HG03159 (cell line): ENCODE measurements around the gene RNF141.

Experiments
- ATAC-seq: cut with Tn5 transposase; IDR thresholded peaks from one replicate; pipeline ENCODE4 v1.9.1; 2021; ENCODE audit warnings: mild to moderate bottlenecking, moderate library complexity; ENCODE audit not compliant: unreplicated experiment

RNF141 gene

DNA sequence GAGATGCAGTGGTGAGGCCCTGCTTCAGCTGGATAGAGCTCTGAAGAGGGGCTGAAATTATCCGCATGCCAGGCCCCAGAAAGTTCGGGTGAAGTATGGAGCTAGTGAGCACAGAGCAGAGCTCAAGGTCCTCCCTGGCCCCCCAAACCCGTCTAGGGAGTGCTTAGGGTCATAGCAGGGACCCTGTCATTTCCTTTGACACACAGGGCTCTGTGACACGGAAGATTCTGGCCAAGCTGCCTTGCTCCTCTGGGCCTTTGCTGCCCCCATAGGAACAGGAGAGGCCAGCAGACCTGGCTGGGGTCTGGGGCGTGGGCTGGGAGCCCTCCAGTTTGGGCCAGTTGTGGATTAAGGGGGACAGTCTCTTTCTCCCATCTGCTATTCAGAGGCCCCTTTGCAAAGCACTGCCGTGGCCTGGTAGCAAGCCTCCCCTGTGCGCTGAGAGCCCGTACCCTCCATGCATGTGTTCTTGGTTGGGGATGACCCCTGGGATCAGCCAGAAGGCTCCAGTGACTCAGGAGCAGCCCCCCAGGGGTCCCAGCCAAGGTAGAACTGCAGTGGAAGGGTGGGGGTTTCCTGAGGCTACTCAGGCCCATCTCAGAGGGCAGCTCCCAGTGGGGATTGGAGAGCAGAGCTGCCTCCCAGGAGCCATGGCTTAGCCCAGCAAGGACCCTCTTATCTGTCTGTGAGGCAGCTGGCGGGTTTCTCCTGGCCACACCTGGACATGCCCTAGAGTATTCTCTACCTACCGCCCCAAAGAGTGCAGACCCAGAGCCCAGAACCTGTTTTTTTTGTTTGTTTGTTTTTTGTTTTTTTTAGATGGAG lies 42.3 kb downstream of the RNF141 start:
- ATAC-seq: no peak

DNA sequence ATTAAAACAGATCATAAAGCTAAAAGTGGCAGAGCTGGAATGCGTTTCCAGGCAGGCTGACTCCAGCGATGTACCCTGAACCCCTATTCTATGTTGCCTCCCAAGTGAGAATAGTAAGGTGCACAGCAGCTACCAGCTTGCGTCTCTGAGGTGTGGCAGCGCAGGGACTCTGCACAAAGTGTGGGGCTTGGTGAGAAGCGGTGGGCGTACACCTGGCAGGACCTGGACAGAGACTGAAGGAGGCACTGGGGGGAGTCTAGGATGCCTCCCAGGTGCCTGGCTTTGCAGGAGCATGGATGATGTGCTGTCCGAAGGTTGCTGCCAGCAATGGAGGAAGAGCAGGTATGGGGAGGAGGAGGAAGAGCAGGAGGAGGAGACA lies 43.0 kb downstream of the RNF141 start:
- no peak for ATAC-seq

DNA sequence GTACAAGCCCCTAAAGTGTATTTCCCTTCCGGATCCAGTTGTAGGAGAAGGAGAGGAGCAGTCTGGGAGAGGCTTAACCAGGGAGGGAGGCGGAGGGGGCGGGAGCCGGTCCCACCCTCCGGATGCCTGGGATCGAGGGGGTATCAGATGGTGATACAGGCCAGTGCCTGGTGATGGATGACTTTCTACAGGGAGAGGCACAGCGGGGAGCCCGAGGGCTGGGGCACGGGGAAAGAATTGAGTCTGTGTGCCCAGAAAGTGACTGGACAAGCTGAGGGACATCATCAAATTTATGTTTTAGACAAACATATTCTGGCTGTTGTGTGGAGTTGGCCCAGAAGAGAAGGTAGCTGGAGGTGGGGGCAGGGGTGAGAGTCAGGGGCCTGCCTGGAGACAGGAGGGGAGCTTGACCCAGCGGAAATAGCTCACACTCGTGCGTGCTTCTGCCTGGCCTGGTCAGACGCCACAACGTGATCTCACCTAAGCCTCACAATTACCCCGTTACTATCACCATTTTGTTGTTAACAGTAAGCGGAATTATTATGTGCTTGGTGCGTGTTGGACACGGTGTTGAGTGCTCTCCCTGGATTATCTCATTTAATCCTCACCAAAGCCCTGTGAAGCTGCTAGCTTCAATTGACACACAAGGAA lies 43.5 kb downstream of the RNF141 start:
- no peak for ATAC-seq

DNA sequence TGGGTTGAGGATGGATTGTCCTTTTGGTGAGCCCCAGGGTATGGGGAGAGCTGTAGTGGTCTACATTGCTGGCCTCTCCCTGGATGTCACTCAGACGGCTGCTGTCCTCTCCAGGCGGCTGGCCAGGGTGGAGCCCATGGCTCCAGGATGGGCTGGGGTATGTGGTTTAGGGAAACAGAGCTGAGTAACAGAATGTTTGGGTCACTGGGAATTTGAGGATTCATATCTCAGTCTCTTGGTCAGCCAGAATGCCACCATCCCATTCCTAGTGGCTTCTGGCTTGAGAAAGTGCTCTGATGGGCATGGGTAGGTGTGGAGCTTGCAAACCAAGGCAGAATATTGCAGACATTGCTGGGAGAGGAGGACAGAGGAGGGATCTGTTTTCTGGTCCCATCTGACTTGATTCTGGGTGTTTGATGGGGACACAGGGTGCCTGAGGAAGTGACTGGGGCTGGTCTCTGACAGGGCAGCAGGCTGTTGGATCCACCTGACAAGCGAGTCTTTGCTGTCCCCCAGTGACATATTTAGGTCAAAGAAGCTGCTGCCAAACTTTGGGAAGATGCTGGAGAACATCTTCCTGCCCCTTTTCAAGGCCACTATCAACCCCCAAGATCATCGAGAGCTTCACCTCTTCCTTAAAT lies 44.6 kb downstream of the RNF141 start:
- ATAC-seq: no peak

DNA sequence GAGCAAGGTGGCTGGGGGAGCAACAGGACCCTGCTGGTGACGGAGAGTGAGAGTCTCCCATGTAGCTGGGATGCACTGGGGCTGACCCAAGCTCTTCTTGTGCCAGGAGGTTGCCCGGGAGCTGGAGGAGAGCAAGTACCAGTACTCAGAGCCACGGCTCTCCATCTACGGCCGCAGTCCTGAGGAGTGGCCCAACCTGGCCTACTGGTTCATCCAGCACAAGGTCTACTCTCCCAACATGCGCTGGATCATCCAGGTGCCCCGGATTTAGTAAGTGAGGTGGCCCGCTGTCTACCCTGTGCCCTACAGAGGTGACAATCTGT lies 45.6 kb downstream of the RNF141 start:
- no peak for ATAC-seq

DNA sequence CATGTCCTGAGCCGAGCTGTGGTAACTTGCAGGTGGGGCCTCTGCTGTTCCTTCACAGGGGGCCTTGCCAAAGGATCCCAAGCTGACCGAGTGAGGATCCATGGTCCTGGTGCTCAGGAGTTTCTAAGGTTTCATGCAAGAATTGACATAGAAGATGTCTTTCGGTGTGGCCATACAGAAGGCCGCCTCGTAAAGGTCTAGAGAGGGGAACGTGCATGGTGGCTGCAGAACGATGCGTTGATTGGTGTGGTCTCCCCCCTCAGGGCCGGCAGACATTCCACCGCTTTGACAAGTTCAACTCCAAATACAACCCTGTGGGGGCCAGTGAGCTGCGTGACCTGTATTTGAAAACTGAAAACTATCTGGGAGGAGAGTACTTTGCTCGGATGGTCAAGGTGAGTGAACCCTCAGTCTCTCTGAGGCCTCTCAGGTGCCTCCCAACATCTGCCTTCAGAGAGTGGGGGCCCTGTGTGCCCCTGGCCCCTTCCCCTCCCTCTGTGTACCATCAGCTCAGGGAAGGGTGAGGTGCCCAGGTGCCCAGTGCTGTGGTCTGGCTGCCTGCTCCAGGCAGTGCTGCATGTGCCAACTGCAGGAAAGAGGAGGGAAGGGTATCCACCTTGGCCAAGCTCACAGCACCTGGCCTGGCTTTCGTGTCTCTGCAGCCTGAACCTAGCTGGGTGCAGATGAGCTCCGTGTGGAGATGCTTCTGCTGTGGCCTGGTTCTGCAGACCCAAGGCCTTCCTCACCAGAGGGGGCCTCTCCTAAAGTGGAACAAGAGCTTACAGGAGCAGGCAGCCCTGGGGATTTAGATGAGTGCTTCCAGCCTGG lies 46.1 kb downstream of the RNF141 start:
- ATAC-seq: no peak

DNA sequence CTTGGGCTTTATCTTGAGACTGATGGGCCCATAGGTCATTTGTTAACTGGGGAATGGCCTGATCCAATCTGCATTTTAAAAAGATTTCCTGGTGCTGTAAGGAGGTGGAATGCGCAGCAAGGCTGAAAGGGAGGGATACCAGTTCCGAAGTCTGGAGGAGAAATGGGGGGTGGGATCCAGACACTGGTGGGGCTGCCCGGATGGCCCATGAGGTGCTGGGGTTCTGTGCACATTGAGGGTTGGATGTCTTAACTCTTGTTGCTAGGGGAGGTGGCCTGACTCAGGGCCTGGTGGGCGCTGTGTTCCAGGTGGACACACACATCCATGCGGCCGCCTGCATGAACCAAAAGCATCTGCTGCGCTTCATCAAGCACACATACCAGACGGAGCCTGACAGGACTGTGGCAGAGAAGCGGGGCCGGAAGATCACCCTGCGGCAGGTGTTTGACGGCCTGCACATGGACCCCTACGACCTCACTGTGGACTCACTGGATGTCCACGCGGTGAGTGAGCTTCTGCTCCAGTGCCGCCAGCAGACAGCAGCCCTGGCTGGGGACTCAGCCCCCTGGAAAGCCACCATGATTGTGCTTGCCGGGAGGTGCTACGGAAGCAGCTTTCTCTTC lies 47.8 kb downstream of the RNF141 start:
- no peak for ATAC-seq

DNA sequence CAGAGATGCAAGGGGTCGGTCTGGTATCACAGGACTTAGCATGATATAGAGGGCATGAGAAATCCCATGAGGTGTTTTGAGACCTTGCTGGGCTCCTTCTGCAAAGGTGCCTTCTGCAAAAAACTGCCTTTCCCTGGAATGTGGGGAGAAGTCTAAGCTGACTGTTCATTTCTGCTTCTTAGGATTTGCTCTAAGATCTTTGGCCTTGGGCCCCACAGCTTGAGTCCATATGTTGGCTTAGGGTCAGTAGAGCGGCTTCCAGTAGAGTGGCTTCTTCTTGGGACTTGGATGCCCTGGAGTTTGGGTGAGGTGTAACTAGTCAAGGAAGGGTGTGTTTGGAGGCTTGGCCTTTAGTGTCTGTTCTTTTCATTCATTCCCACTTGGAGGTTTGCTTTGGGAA lies 48.9 kb downstream of the RNF141 start:
- ATAC-seq: no peak

DNA sequence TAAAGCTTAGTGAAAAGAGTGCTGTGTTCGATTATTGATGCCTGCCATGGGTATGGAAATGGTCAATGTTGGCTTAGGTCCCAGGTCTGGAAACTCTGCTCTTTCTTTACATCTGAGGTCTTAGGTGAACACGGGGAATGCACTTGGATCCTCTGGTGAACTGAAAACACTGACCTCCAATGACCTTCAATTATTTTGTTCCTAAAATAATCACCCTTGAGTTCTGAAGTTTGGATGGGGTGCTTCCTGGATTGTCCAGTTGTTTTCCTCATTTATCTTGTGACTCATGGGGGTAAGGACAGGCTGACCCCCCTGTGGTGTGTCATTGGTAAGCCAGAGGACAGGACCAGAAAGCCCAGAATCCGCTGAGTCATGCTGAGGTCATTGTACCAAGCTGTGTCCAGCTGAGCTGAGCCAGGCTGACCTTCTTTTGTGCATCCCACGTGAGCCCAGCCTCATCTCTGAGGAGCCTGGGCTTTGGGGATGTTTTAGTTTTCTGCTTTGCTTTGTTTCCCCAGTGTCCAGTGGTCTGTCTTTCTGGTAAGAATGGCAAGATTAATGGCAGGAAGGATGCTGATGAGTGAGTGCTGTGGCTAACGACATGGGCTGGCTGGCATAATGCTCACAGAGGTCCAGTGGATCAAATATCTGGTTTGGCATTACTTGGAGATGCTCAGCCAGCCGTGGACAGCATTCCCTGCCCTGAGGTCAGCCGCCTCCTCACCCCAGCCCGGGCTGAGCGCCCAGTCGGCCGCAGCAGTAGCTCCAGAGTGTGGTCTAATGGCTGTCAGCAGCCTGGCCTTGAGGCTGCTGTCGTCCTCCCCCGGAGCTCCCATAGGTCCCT lies 50.4 kb downstream of the RNF141 start:
- ATAC-seq: no peak

DNA sequence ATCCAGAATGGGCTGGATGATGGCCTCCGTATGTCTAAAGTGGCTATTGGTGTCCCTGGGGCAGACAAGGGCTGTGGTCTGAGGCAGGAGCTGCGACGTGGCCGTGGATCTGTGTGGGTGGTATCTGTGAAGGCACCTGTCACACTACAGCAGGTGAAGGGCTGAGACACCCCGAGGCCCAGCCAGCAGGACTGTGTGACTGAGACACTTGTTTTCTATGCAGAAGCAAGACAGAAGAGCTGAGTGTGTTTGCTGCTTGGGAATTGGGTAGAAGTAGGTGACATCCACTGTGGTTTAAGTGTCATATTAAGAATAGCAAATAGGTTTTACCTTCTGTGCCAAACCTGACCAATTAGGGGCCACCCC lies 51.0 kb downstream of the RNF141 start:
- no peak for ATAC-seq

DNA sequence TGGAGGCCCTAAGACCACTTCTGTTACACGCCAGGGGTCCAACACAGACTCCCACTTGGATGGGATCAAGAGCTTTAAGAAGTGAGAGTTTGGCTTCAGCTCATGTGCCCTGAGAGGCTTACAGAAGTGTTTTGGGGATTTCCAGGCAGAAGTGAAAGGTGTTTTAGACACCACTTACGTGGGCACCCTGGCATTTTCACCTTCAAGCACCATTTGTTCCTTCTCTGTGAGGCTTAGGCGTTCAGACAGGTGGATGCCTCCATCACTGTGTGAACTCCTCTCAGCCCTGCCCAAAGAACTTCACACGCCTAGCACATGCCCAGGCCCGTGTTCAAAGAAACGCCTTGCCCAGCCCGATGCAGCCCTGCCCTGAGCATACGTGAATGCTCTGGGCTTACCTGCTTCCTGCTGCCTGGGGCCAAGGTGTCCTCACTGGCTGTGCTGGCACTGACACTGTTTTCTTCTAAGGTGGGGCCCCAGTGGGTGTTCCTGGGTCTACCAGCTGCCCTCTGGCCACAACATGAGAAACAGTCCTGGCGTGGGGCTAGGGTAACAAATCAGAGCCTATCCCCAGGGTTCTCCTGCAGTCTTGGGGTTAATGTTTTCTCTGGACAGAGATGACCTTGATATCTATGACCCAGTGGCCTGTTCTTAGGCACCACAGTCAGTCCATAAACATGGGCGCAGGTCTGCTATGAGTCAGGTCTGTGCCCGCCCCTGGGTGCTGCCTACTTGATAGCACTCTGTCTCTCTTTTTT lies 51.9 kb downstream of the RNF141 start:
- ATAC-seq: no peak

DNA sequence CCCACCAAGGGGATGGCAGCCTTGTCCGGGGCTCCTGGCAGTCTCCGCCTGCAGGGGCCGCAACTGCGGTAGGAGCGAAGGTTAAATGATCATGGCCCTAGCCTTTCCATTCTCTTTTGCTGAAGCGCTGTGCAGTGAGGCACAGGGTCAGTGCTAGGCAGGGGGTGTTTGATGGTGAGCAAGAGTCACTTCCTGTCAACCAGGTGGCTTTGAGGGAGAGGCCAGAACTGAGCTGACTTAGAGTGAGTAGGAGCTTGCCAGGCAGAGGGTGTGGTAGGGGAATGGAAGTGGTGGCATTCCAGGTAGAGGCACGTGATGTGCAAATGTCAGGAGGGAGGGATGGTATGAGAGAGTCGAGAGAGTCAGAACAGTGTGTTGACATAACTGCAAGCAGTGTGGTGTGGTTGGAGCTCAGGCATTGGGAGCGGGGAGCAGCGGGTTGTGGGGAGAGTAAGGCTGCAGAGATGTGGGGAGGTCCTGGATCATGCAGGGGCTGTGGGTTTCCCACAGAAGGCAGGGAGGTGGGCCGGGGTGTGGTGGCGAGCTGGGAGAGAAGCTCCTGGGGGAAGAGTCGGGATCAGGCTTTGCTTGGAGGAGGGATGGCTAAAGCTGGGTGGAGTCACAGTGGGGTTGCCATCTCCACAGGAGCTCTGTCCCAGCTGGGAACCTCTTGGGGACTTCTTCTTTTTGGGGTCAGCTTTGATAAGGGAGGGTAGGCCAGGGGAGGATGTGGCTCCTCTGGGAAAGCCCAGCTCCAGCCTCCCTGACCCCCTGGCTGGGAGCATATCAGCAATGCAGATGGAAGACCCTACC lies 52.7 kb downstream of the RNF141 start:
- no peak for ATAC-seq

DNA sequence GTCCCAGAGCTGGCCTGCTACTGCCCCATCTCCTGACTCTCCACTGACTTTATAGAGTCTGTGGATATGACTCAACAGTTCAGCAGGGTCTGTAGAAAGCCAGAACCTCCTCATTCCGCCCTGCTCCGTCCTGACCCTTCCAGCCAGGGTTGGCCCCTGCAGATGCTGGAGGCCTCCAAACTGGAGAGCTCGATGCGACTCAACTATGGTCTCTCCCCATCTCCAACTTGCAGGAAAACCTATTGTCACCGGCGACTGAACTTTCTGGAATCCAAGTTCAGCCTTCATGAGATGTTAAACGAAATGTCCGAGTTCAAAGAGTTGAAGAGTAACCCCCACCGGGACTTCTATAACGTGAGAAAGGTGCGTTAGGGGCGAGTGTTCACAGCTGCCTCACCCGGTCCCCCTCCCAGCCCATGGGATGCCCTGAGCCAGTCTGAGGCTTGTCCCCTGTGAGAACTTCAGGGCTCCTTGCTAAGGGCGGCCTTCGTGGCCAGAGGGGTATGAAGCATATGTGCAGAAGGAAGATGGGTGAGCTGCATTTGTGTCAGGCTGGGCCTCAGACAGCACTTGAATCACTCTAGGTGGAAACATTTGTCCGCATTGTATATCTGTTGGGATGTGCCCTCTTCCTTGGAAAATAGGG lies 53.9 kb downstream of the RNF141 start:
- no peak for ATAC-seq

DNA sequence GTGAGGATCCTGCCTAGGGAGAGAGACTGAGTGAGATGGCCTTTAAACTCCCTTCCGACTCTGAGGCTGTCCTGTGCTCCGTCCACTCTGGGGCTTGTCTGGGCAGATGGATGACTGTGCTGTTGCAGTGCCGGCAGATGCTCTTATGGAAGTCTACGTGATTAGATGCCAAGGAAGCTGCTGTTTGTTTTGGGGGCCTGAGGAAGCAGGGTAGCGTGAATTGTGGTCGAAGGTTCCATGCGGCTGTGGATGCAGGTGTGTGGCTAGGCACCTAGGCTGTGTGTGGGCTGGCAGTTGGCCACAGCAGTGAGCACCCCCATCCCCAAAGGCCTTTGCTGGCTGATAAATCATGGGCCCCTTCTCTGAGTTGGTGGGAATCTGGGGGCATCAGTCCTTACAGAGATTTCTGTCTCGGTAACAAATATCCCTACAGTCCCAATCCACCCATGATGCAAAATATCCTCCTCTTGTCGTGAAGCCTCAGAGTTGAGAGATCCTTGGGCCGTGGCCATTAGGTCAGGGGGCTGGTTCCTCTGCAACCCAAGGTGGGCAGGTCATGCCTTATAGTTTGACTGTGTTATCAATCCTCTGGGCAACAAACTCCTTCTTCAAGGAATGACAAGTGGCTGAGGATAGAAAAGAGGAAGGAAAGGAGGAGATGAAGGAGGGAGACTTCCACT lies 54.7 kb downstream of the RNF141 start:
- ATAC-seq: no peak

DNA sequence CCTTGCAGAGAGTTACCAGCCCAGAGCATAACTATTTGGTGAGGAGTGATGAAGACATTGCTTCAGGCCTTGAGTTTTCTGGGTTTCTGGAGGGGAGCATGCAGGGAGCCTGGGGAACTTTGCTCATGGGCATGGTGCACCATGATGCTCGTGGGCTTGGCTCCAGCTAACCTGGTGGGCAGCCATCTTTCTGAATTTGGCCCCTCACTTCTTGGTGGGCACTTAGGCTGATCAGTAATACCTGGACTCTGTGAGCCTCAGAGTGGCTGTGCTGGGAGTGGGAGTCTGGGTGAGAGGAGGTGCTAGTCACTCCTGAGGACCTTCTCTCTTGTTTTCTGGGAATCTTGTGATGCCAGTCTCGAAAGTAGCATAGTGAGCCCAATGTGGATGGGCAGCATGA lies 55.3 kb downstream of the RNF141 start:
- no peak for ATAC-seq

DNA sequence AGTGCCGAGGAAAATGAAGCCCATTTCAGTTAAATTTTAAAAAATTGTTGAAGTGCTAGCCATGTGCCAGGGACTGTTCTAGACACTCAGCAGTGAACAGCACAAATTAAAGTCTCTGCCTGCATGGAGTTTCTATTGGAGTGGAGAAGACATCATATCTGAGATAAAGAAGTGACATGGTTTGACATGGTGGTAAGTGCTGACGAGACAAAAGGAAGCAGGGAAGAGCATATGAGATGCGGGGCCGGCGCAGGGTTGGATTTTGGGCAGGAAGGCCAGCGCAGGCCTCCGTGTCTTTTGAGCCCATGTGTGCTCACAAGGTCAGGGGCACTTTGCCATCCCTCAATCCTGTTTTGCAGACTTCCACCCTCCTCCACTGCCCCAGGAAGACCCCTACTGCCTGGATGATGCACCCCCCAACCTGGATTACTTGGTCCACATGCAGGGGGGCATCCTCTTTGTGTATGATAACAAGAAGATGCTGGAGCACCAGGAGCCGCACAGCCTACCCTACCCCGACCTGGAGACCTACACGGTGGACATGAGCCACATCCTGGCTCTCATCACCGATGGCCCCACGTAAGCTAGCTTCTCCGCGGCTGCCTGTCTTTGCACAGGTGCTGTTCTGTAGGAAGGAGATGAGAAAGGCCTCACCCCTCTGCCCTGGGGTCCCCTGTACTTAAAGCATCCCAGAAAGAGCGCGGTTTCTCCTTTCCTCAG lies 56.4 kb downstream of the RNF141 start:
- ATAC-seq: no peak

DNA sequence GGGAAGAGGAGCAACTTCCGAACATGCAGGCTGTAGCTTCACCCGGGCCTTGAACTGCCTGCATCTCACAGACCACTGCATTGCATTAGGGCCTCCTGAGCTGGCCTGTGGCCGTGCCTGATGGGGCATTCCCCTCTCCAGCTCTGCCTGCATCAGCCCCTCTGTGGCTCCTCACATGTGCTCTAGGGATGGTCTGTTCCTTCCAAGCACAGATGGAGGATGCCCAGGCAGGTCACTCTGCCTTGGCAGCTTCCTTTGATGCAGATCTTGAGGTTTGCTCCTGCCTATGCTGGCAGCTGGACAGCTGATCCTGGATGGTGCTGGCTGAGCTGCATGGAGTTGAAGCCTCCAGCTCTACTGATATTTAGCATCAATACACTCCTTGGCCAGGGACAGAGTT lies 57.4 kb downstream of the RNF141 start:
- no peak for ATAC-seq
